Measurements from ENCODE around the gene FNBP1. TPM values are rescaled to one million over a fixed set of nuclear protein-coding genes. Genes with fewer than 3 reads are reported as not detected.

The FNBP1 gene
- total RNA-seq, 1 experiment from 2014 or later = 43.6 TPM

- H3K4me3 Mint-ChIP-seq = no peak overlapping the region
- CTCF ChIA-PET = no interaction called here
- TF ChIP-seq IRF1 (CRISPR knock-in tag; IDR thresholded peaks at IDR 0.05) (no peak), PRRX2 (CRISPR knock-in tag; IDR thresholded peaks at IDR 0.05) (no peak), TEAD4 (CRISPR knock-in tag; IDR thresholded peaks at IDR 0.05) (no peak), ZBTB21 (CRISPR knock-in tag; IDR thresholded peaks at IDR 0.05; ENCODE audit: borderline replicate concordance) (no peak), ZNF232 (CRISPR knock-in tag; IDR thresholded peaks at IDR 0.05) (no peak), ERG (CRISPR knock-in tag; IDR thresholded peaks at IDR 0.05) (no peak), MAX (CRISPR knock-in tag; IDR thresholded peaks at IDR 0.05) (no peak), ZNF512 (CRISPR knock-in tag; IDR thresholded peaks at IDR 0.05; ENCODE audit: borderline replicate concordance) (no peak), OVOL2 (CRISPR knock-in tag; IDR thresholded peaks at IDR 0.05; ENCODE audit: borderline replicate concordance) (no peak), ATF6 (CRISPR knock-in tag; IDR thresholded peaks at IDR 0.05) (no peak), CREB1 (CRISPR knock-in tag; IDR thresholded peaks at IDR 0.05) (no peak), EMX1 (CRISPR knock-in tag; IDR thresholded peaks at IDR 0.05) (no peak), ESRRA (CRISPR knock-in tag; IDR thresholded peaks at IDR 0.05; ENCODE audit: borderline replicate concordance) (no peak), NFYB (CRISPR knock-in tag; conservative IDR thresholded peaks at IDR 0.05; ENCODE audit: low read depth) (no peak), FOXK1 (CRISPR knock-in tag; IDR thresholded peaks at IDR 0.05) (no peak), NR2C2 (CRISPR knock-in tag; IDR thresholded peaks at IDR 0.05) (no peak), AFF4 (CRISPR knock-in tag; IDR thresholded peaks at IDR 0.05; ENCODE audit: borderline replicate concordance) (no peak), ZNF423 (CRISPR knock-in tag; IDR thresholded peaks at IDR 0.05) (no peak)
- peak overlapping the region; percentile 26; the same call in 1 of the 2 replicates for H3K27ac Mint-ChIP-seq
- H3K9me3 Mint-ChIP-seq = peaks cover 12% of the 10 kb centered on the region
- no peak for ATAC-seq
- H3K4me1 Mint-ChIP-seq = no peaks in the 10 kb centered on the region
- H3K36me3 Mint-ChIP-seq = peaks cover 17% of the 10 kb centered on the region
- no peaks in the 10 kb centered on the region for H3K27me3 Mint-ChIP-seq (ENCODE audit: low read depth)
- DNase-seq (ENCODE audit: low spot score) = no peak
- POLR2A ChIA-PET = no interaction called here
These were observed 96.6 kb downstream of the FNBP1 start for GRCh38 chr9:129946246-129946995.
